H9 (cell line): ENCODE data around the gene NMRAL1. TPM values are rescaled to one million over a fixed set of nuclear protein-coding genes. Genes with fewer than 3 reads are reported as not detected.

Source experiments
- DNase-seq: peaks from one replicate; pipeline ENCODE4 v3.0.0-alpha.2; 2017
- H2AFZ ChIP-seq: one replicate; pipeline ENCODE4 v1.6.1; 2013; ENCODE audit warnings: mild to moderate bottlenecking, low read length, control low read depth, moderate library complexity
- H2AK5ac ChIP-seq: 2 replicates; pipeline ENCODE4 v1.6.1; 2013; ENCODE audit warnings: low read length, control low read depth, mixed read lengths; ENCODE audit not compliant: insufficient read length
- H2BK120ac ChIP-seq: one replicate; pipeline ENCODE4 v1.6.1; 2013; ENCODE audit warnings: low read depth, mild to moderate bottlenecking, low read length, control low read depth, inconsistent platforms; ENCODE audit not compliant: poor library complexity, severe bottlenecking
- H2BK12ac ChIP-seq: 2 replicates; pipeline ENCODE4 v1.6.1; 2013; ENCODE audit warnings: low read length, control low read depth, mixed read lengths, low read depth; ENCODE audit not compliant: insufficient read length
- H2BK15ac ChIP-seq: 2 replicates; pipeline ENCODE4 v1.6.1; 2013; ENCODE audit warnings: low read depth, low read length, control low read depth
- H2BK20ac ChIP-seq: one replicate; pipeline ENCODE4 v1.6.1; 2013; ENCODE audit warnings: low read depth, mild to moderate bottlenecking, low read length, control low read depth, inconsistent platforms; ENCODE audit not compliant: poor library complexity, severe bottlenecking
- H2BK5ac ChIP-seq: 2 replicates; pipeline ENCODE4 v1.6.1; 2013; ENCODE audit warnings: low read length, control low read depth, mixed read lengths; ENCODE audit not compliant: insufficient read length
- H3K14ac ChIP-seq: 2 replicates; pipeline ENCODE4 v1.6.1; 2013; ENCODE audit warnings: low read length, control low read depth; ENCODE audit not compliant: insufficient read depth
- H3K18ac ChIP-seq: 2 replicates; pipeline ENCODE4 v1.6.1; 2013; ENCODE audit warnings: low read depth, mild to moderate bottlenecking, mixed read lengths, low read length, control low read depth; ENCODE audit not compliant: insufficient read length
- H3K23ac ChIP-seq: 2 replicates; pipeline ENCODE4 v1.6.1; 2013; ENCODE audit warnings: low read length, control low read depth, mixed read lengths, low read depth; ENCODE audit not compliant: insufficient read length
- H3K23me2 ChIP-seq: 2 replicates; pipeline ENCODE4 v1.6.1; 2013; ENCODE audit warnings: low read depth, mild to moderate bottlenecking, mixed read lengths, low read length, control low read depth; ENCODE audit not compliant: insufficient read length, poor library complexity, severe bottlenecking
- H3K27ac ChIP-seq: 2 replicates; pipeline ENCODE4 v1.5.1; 2013; ENCODE audit warnings: low read length, control low read depth, mixed read lengths, low read depth; ENCODE audit not compliant: insufficient read length
- H3K27me3 ChIP-seq: 2 replicates; pipeline ENCODE4 v1.6.1; 2013; ENCODE audit warnings: low read length, control low read depth, inconsistent platforms; ENCODE audit not compliant: insufficient read depth
- H3K4ac ChIP-seq: 2 replicates; pipeline ENCODE4 v1.6.1; 2013; ENCODE audit warnings: low read depth, mild to moderate bottlenecking, control low read depth, inconsistent platforms, low read length, moderate library complexity
- H3K4me1 ChIP-seq: 2 replicates; pipeline ENCODE4 v1.6.1; 2013; ENCODE audit warnings: low read length, control low read depth, inconsistent platforms; ENCODE audit not compliant: insufficient read depth
- H3K4me2 ChIP-seq: 2 replicates; pipeline ENCODE4 v1.6.1; 2013; ENCODE audit warnings: low read length, control low read depth, mixed read lengths; ENCODE audit not compliant: insufficient read length, insufficient read depth
- H3K56ac ChIP-seq: 2 replicates; pipeline ENCODE4 v1.6.1; 2013; ENCODE audit warnings: low read depth, mild to moderate bottlenecking, mixed read lengths, low read length, control low read depth; ENCODE audit not compliant: insufficient read length
- H3K79me1 ChIP-seq: 2 replicates; pipeline ENCODE4 v1.6.1; 2013; ENCODE audit warnings: low read depth, mild to moderate bottlenecking, moderate library complexity, low read length, control low read depth, inconsistent platforms; ENCODE audit not compliant: insufficient read depth, poor library complexity, severe bottlenecking
- H3K79me2 ChIP-seq: 2 replicates; pipeline ENCODE4 v1.6.1; 2013; ENCODE audit warnings: low read length, control low read depth, inconsistent platforms; ENCODE audit not compliant: insufficient read depth
- H3K9ac ChIP-seq: 2 replicates; pipeline ENCODE4 v1.6.1; 2013; ENCODE audit warnings: low read length, control low read depth, mixed read lengths; ENCODE audit not compliant: insufficient read length; ENCODE audit errors: extremely low read depth
- H3K9me3 ChIP-seq: one replicate; pipeline ENCODE4 v1.6.1; 2013; ENCODE audit warnings: low read depth, low read length, inconsistent platforms; ENCODE audit not compliant: control insufficient read depth
- H3T11ph ChIP-seq: one replicate; pipeline ENCODE4 v1.6.1; 2013; ENCODE audit warnings: mild to moderate bottlenecking, low read length, control low read depth, inconsistent platforms
- H4K20me1 ChIP-seq: one replicate; pipeline ENCODE4 v1.6.1; 2013; ENCODE audit not compliant: control insufficient read depth, insufficient read length, insufficient read depth
- H4K5ac ChIP-seq: 2 replicates; pipeline ENCODE4 v1.6.1; 2013; ENCODE audit warnings: low read depth, mild to moderate bottlenecking, mixed read lengths, low read length, control low read depth; ENCODE audit not compliant: insufficient read length
- H4K8ac ChIP-seq: replicated peaks from 2 replicates; pipeline ENCODE4 v1.6.1; 2013; ENCODE audit warnings: low read length, control low read depth, mixed read lengths, low read depth; ENCODE audit not compliant: insufficient read length
- H4K91ac ChIP-seq: 2 replicates; pipeline ENCODE4 v1.6.1; 2013; ENCODE audit warnings: low read depth, mild to moderate bottlenecking, moderate library complexity, mixed read lengths, low read length, control low read depth; ENCODE audit not compliant: insufficient read length
- H3K27ac Mint-ChIP-seq, 3 experiments: 2 replicates in 2 of 3; 3 replicates in 1 of 3; pipeline ENCODE4 v1.8.0; 2020 to 2021; ENCODE audit warnings: mixed read lengths in 3 of 3, mild to moderate bottlenecking in 1 of 3, moderate library complexity in 1 of 3
- H3K27me3 Mint-ChIP-seq: 2 replicates; pipeline ENCODE4 v1.8.0; 2021; ENCODE audit warnings: low read depth, mild to moderate bottlenecking, moderate library complexity, mixed read lengths
- H3K36me3 Mint-ChIP-seq, 3 experiments: 2 replicates in 2 of 3; 3 replicates in 1 of 3; pipeline ENCODE4 v1.8.0; 2020 to 2021; ENCODE audit warnings: low read depth in 3 of 3, mixed read lengths in 3 of 3; ENCODE audit not compliant: insufficient read depth in 1 of 3
- H3K4me1 Mint-ChIP-seq, 2 experiments: 2 replicates each; pipeline ENCODE4 v1.8.0; 2020; ENCODE audit warnings: mixed read lengths in 2 of 2
- H3K4me3 Mint-ChIP-seq, 2 experiments: 2 replicates in 1 of 2; 3 replicates in 1 of 2; pipeline ENCODE4 v1.8.0; 2020 to 2021; ENCODE audit warnings: mild to moderate bottlenecking in 2 of 2, mixed read lengths in 2 of 2, moderate library complexity in 1 of 2
- H3K9me3 Mint-ChIP-seq, 2 experiments: 2 replicates in 1 of 2; 3 replicates in 1 of 2; pipeline ENCODE4 v1.8.0; 2020; ENCODE audit warnings: mild to moderate bottlenecking in 2 of 2, mixed read lengths in 2 of 2, moderate library complexity in 1 of 2
- CTCF ChIP-seq: fragments of 200-600 bp; sonication (generic); conservative IDR thresholded peaks from 3 replicates; pipeline ENCODE4 v1.8.0; 2021; ENCODE audit warnings: antibody characterized with exemption, mild to moderate bottlenecking
- WGBS: extraction: QIAGEN DNeasy Blood & Tissue Kit; methylation state at CpG from one replicate; pipeline ENCODE4 v1.1.7; 2013; ENCODE audit warnings: missing lambda C conversion rate, low lambda C conversion rate, mixed read lengths; ENCODE audit not compliant: insufficient read length; ENCODE audit errors: extremely low coverage; 5-methylcytosine and 5-hydroxymethylcytosine counted together
- total RNA-seq: library from RNA; stranded (reverse); gene quantifications from 2 replicates; pipeline ENCODE4 v1.2.1, GENCODE V29; 2021

Gene NMRAL1
- total RNA-seq, 1 experiment from 2014 or later, result 78.9 TPM

DNA sequence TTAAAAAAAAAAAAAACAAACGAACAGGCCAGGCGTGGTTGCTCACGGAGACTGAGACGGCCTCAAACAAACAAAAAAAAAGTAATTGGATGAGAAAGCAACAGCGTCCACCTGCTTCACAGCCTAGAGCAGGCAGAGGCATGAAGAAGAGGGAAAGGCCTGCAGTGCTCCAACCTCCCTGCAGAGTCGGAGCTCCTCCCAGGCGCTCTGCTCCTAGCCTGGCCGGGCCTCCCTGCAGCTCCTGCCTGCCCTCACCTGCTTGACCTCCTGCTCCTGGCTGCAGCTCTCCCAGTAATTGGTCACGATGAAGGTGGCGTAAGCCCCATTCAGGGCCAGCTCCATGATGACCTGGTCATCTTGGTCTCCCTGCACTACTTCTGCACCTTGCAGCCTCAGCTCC, 5.5 kb downstream of the NMRAL1 start:
- Mint-ChIP-seq H3K9me3 (no peaks in the 10 kb centered on the region; a peak in 1 of 5 replicates), H3K27me3 (no peaks in the 10 kb centered on the region), H3K4me3 (no peak overlapping the region), H3K4me1 (peaks cover 8 to 9% of the 10 kb centered on the region in 2 experiments), H3K36me3 (peaks cover 22 to 59% (median 57%) of the 10 kb centered on the region in 3 experiments; a peak in 6 of 7 replicates), H3K27ac (peak overlapping the region in 2 of 3 experiments; percentile 64 to 70; a peak in 3 of 7 replicates)
- Histone ChIP-seq H2AK5ac (no peak overlapping the region), H3T11ph (no peak overlapping the region), H3K56ac (no peak overlapping the region), H3K9ac (no peak overlapping the region), H3K79me2 (no peaks in the 10 kb centered on the region; the same call in 1 of the 2 replicates), H4K5ac (no peak overlapping the region), H4K91ac (no peak overlapping the region), H2BK12ac (no peak overlapping the region), H4K8ac (no peak overlapping the region), H3K79me1 (no peaks in the 10 kb centered on the region), H3K14ac (no peak overlapping the region), H3K4me1 (no peaks in the 10 kb centered on the region), H2BK120ac (no peak overlapping the region), H3K23ac (no peak overlapping the region), H3K4ac (no peak overlapping the region), H3K18ac (no peak overlapping the region), H4K20me1 (no peaks in the 10 kb centered on the region), H3K27ac (no peak overlapping the region), H2AFZ (no peak overlapping the region), H3K27me3 (no peaks in the 10 kb centered on the region), H3K9me3 (no peaks in the 10 kb centered on the region), H3K23me2 (peaks cover 4% of the 10 kb centered on the region), H2BK15ac (no peak overlapping the region), H2BK20ac (no peak overlapping the region), H3K4me2 (no peak overlapping the region), H2BK5ac (no peak overlapping the region)
- DNase-seq, result no peak
- TF ChIP-seq CTCF, result no peak
- WGBS, result no CpG with 5 or more reads among the region's 10 CpGs
